H1 (cell line): Measurements from ENCODE around the gene MT1G. TPM values are rescaled to one million over a fixed set of nuclear protein-coding genes. Genes with fewer than 3 reads are reported as not detected.
A peak's percentile ranks its signal among the peaks of the same experiment; 100 is the strongest.

Experiments
- ASH2L ChIP-seq: fragments of 200-600, 300-600 bp; sonication (generic); IDR thresholded peaks from one replicate; pipeline ENCODE4 v1.7.1; 2017; ENCODE audit warnings: low read length
- CHD2 ChIP-seq: IDR thresholded peaks from 2 replicates; pipeline ENCODE4 v1.6.1; 2012; ENCODE audit warnings: low read length, improper control_type of control experiment
- EP300 ChIP-seq, 2 experiments: IDR thresholded peaks; 1 replicate in 1 of 2; 2 replicates in 1 of 2; pipeline ENCODE4 v1.6.1; 2011 to 2012; ENCODE audit warnings: low read depth in 2 of 2, low read length in 2 of 2, mild to moderate bottlenecking in 2 of 2, borderline replicate concordance in 1 of 2, inconsistent platforms in 1 of 2, moderate library complexity in 1 of 2
- EZH2 ChIP-seq: fragments of 200-600 bp; sonication (generic); IDR thresholded peaks from 2 replicates; pipeline ENCODE4 v1.7.1; 2012; ENCODE audit warnings: low read depth, mild to moderate bottlenecking, moderate library complexity, low read length, inconsistent platforms; ENCODE audit not compliant: severe bottlenecking
- GABPA ChIP-seq: IDR thresholded peaks from 2 replicates; pipeline ENCODE4 v1.6.1; 2011; ENCODE audit warnings: mild to moderate bottlenecking, low read length, moderate library complexity, borderline replicate concordance; ENCODE audit not compliant: insufficient read depth
- HDAC6 ChIP-seq: IDR thresholded peaks from one replicate; pipeline ENCODE4 v1.7.1; 2012; ENCODE audit warnings: low read depth, mild to moderate bottlenecking, inconsistent platforms, low read length, moderate library complexity
- JUN ChIP-seq: IDR thresholded peaks from 2 replicates; pipeline ENCODE4 v1.6.1; 2011; ENCODE audit warnings: low read depth, mild to moderate bottlenecking, improper control_type of control experiment, low read length
- NRF1 ChIP-seq: IDR thresholded peaks from 2 replicates; pipeline ENCODE4 v1.6.1; 2011; ENCODE audit warnings: mild to moderate bottlenecking, low read depth, low read length, improper control_type of control experiment
- PHF8 ChIP-seq: fragments of 200-600 bp; sonication (generic); conservative IDR thresholded peaks from 2 replicates; pipeline ENCODE4 v1.7.1; 2012; ENCODE audit warnings: low read depth, mild to moderate bottlenecking, inconsistent platforms, low read length, moderate library complexity
- POLR2A ChIP-seq, 2 experiments: IDR thresholded peaks; 1 replicate in 1 of 2; 2 replicates in 1 of 2; pipeline ENCODE4 v1.6.1; 2011; ENCODE audit warnings: low read depth in 2 of 2, low read length in 2 of 2, mild to moderate bottlenecking in 2 of 2; ENCODE audit errors: control extremely low read depth in 1 of 2
- TCF12 ChIP-seq: IDR thresholded peaks from 2 replicates; pipeline ENCODE4 v1.6.1; 2011; ENCODE audit warnings: low read depth, mild to moderate bottlenecking, low read length
- ZNF274 ChIP-seq: IDR thresholded peaks from 2 replicates; pipeline ENCODE4 v1.7.0; 2012; ENCODE audit warnings: low read length, borderline replicate concordance; ENCODE audit errors: extremely low read depth
- polyA plus RNA-seq, 7 experiments: library from polyadenylated mRNA; depleted of rRNA in 3 of 7; stranded (reverse) in 5 of 7; unstranded in 2 of 7; fragments of >200 nt in 5 of 7; fragments of 200-250 nt in 2 of 7; gene quantifications; 1 replicate in 5 of 7; 2 replicates in 1 of 7; 4 replicates in 1 of 7; pipeline versions ENCODE4 v1.2.1 to v1.2.3, GENCODE V29; 2011 to 2013; ENCODE audit warnings: missing spikeins in 2 of 7, mixed read lengths in 2 of 7
- total RNA-seq: library from RNA; stranded (reverse); fragmentation: NEBNext Ultra II Directional; extraction: Animal tissue kit (Norgen Biotek cat#: 25700); gene quantifications from 2 replicates; pipeline ENCODE4 v1.2.1, GENCODE V29; 2021

The MT1G gene
- total and polyA plus RNA-seq, 2 of the 8 experiments (the other 6 are each of a cell fraction or from before 2014, with no cell fraction given): 17.7 to 515 TPM

DNA sequence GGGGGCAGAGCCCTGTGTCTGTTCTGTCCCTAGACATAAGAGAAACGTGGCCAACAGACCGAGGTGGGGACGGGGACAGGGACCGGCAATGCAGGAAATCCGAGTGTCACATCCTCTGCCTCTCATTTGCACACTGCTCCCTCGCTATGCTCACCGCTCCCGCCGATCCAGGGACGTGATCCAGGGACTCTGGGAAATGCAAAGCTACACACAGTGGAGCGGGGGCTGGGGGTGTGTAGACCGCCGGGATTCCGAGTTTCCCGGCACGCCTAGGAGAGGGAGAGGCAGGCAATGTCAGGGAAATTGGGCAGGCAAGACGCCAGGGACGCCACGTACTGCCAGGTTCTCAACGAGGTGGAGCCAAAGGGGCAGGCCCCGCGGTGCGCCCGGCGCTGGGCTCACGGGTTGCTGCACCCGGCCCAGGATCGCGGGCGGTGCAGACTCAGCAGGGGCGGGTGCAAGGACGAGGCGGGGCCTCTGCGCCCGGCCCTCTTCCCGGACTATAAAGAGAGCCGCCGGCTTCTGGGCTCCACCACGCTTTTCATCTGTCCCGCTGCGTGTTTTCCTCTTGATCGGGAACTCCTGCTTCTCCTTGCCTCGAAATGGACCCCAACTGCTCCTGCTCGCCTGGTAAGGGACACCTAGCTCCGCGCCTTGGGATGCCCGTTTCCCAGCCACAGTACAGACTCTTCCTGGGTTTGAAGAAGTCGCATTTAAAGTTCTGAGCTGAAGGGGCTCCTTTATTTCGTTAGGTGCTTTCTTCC lies 14.3 kb upstream of the MT1G start, which contains the start of gene MT1X (continued):
- TF ChIP-seq ZNF274 (no peak), GABPA (no peak), TCF12 (no peak), EP300 (IDR thresholded peaks at IDR 0.05; ENCODE audit: borderline replicate concordance in 1 of 2, low read depth in 2 of 2, low read length in 2 of 2) (no peak), POLR2A (IDR thresholded peaks at IDR 0.05; ENCODE audit: control extremely low read depth in 1 of 2, low read depth in 2 of 2, low read length in 2 of 2) (peak in 1 of 2 experiments; percentile 61; a peak in 2 of 3 replicates), JUN (no peak), CHD2 (no peak), EZH2 (no peak), HDAC6 (no peak), NRF1 (no peak), PHF8 (0 out of 2 replicates have a peak, but pooled peaks have one; percentile 14), ASH2L (peak; percentile 27)
